HepG2 (cell line): ENCODE results near the gene GSAP. TPM values are rescaled to one million over a fixed set of nuclear protein-coding genes. Genes with fewer than 3 reads are reported as not detected.

Experiments
- ATF1 ChIP-seq: IDR thresholded peaks from 2 replicates; pipeline ENCODE4 v1.6.1; 2016; ENCODE audit warnings: mild to moderate bottlenecking, control low read depth
- CAMTA2 ChIP-seq: sonication (generic); formaldehyde crosslinking; IDR thresholded peaks from 2 replicates; pipeline ENCODE4 v1.4.0; 2020; ENCODE audit warnings: mild to moderate bottlenecking, missing genetic modification reagents, borderline replicate concordance
- CHD2 ChIP-seq: IDR thresholded peaks from 2 replicates; pipeline ENCODE4 v1.6.1; 2011; ENCODE audit warnings: low read depth, low read length, improper control_type of control experiment
- EED ChIP-seq: sonication (generic); formaldehyde crosslinking; IDR thresholded peaks from 2 replicates; pipeline ENCODE4 v1.5.0; 2020; ENCODE audit warnings: mild to moderate bottlenecking, missing genetic modification reagents
- KDM3A ChIP-seq: IDR thresholded peaks from 2 replicates; pipeline ENCODE4 v1.6.1; 2018; ENCODE audit warnings: low read depth, missing compliant biosample characterization
- MED8 ChIP-seq: sonication (generic); formaldehyde crosslinking; IDR thresholded peaks from 2 replicates; pipeline ENCODE4 v1.8.1; 2023; ENCODE audit warnings: mild to moderate bottlenecking, missing genetic modification reagents; ENCODE audit not compliant: insufficient replicate concordance
- MTA1 ChIP-seq: sonication (generic); formaldehyde crosslinking; IDR thresholded peaks from 2 replicates; pipeline ENCODE4 v1.4.0; 2020; ENCODE audit warnings: missing genetic modification reagents, mild to moderate bottlenecking, borderline replicate concordance
- NFYC ChIP-seq: IDR thresholded peaks from 2 replicates; pipeline ENCODE4 v1.6.1; 2016; ENCODE audit warnings: missing genetic modification reagents, missing compliant biosample characterization
- POGZ ChIP-seq: sonication (generic); formaldehyde crosslinking; IDR thresholded peaks from 2 replicates; pipeline ENCODE4 v1.4.0; 2020; ENCODE audit warnings: mild to moderate bottlenecking, missing genetic modification reagents
- ZBTB14 ChIP-seq: sonication (generic); formaldehyde crosslinking; IDR thresholded peaks from 2 replicates; pipeline ENCODE4 v1.4.0; 2020; ENCODE audit warnings: missing genetic modification reagents
- ZBTB7B ChIP-seq: sonication (generic); formaldehyde crosslinking; IDR thresholded peaks from 2 replicates; pipeline ENCODE4 v1.4.0; 2020; ENCODE audit warnings: missing genetic modification reagents
- ZNF224 ChIP-seq: sonication (generic); formaldehyde crosslinking; IDR thresholded peaks from 2 replicates; pipeline ENCODE4 v1.5.0; 2020; ENCODE audit warnings: mild to moderate bottlenecking, missing genetic modification reagents
- ZNF318 ChIP-seq: sonication (generic); formaldehyde crosslinking; IDR thresholded peaks from 2 replicates; pipeline ENCODE4 v1.4.0; 2020; ENCODE audit warnings: mild to moderate bottlenecking, missing genetic modification reagents
- ZNF496 ChIP-seq: sonication (generic); formaldehyde crosslinking; IDR thresholded peaks from 2 replicates; pipeline ENCODE4 v1.8.1; 2023; ENCODE audit warnings: mild to moderate bottlenecking, moderate library complexity, missing genetic modification reagents; ENCODE audit not compliant: insufficient replicate concordance
- ZNF747 ChIP-seq: sonication (generic); formaldehyde crosslinking; IDR thresholded peaks from 2 replicates; pipeline ENCODE4 v1.8.1; 2023; ENCODE audit warnings: missing genetic modification reagents, mild to moderate bottlenecking, borderline replicate concordance
- ZNF777 ChIP-seq: sonication (generic); formaldehyde crosslinking; IDR thresholded peaks from 2 replicates; pipeline ENCODE4 v1.4.0; 2020; ENCODE audit warnings: missing genetic modification reagents
- polyA plus RNA-seq, 8 experiments: library from polyadenylated mRNA; depleted of rRNA in 3 of 8; stranded (reverse) in 7 of 8; unstranded in 1 of 8; fragments of >200 nt; fragmentation: Illumina TruSeq in 4 of 8; extraction: Trizol in 4 of 8; gene quantifications; 2 replicates each; pipeline versions ENCODE4 v1.2.1 to v1.2.3, GENCODE V29; 2011 to 2016; ENCODE audit warnings: low read depth in 4 of 8, missing spikeins in 1 of 8, mixed read lengths in 1 of 8; ENCODE audit not compliant: insufficient read depth in 1 of 8
- total RNA-seq, 5 experiments: library from RNA; depleted of rRNA; stranded (reverse); fragments of >200 nt; fragmentation: Illumina TruSeq; extraction: Trizol; gene quantifications; 2 replicates each; pipeline ENCODE4 v1.2.3, GENCODE V29; 2016; ENCODE audit warnings: low read depth in 1 of 5
- TF ChIP-seq, protein P1 (sequence below): sonication (generic); formaldehyde crosslinking; IDR thresholded peaks from 2 replicates; pipeline ENCODE4 v1.5.1; 2020; ENCODE audit warnings: mild to moderate bottlenecking, moderate library complexity, missing genetic modification reagents
- TF ChIP-seq, protein P2 (sequence below): sonication (generic); formaldehyde crosslinking; IDR thresholded peaks from 2 replicates; pipeline ENCODE4 v1.4.0; 2020; ENCODE audit warnings: mild to moderate bottlenecking, missing genetic modification reagents

GSAP gene
- total and polyA plus RNA-seq, 2 of the 13 experiments (the other 11 are each of a cell fraction or from before 2014, with no cell fraction given): 34.6 to 40.6 TPM

- TF ChIP-seq, protein P1, sequence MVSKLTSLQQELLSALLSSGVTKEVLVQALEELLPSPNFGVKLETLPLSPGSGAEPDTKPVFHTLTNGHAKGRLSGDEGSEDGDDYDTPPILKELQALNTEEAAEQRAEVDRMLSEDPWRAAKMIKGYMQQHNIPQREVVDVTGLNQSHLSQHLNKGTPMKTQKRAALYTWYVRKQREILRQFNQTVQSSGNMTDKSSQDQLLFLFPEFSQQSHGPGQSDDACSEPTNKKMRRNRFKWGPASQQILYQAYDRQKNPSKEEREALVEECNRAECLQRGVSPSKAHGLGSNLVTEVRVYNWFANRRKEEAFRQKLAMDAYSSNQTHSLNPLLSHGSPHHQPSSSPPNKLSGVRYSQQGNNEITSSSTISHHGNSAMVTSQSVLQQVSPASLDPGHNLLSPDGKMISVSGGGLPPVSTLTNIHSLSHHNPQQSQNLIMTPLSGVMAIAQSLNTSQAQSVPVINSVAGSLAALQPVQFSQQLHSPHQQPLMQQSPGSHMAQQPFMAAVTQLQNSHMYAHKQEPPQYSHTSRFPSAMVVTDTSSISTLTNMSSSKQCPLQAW: 0 out of 2 replicates have a peak, but pooled peaks have one; percentile 23
- no peak for TF ChIP-seq CAMTA2 (CRISPR knock-in tag)
- TF ChIP-seq KDM3A (CRISPR knock-in tag): no peak
- TF ChIP-seq ZBTB14: no peak; the same call in 1 of the 2 replicates
- peak; percentile 88 for TF ChIP-seq ZNF747
- TF ChIP-seq ZNF777 (CRISPR knock-in tag): peak; percentile 67; the same call in 1 of the 2 replicates
- no peak for TF ChIP-seq MED8 (CRISPR knock-in tag)
- peak; percentile 22; the same call in 1 of the 2 replicates for TF ChIP-seq MTA1
- TF ChIP-seq EED: peak; percentile 21; the same call in 1 of the 2 replicates
- no peak for TF ChIP-seq NFYC (CRISPR knock-in tag)
- no peak for TF ChIP-seq ZNF224 (CRISPR knock-in tag)
- 0 out of 2 replicates have a peak, but pooled peaks have one; percentile 61 for TF ChIP-seq ZBTB7B (CRISPR knock-in tag)
- TF ChIP-seq ZNF318 (CRISPR knock-in tag): no peak; the same call in 1 of the 2 replicates
- TF ChIP-seq, protein P2, sequence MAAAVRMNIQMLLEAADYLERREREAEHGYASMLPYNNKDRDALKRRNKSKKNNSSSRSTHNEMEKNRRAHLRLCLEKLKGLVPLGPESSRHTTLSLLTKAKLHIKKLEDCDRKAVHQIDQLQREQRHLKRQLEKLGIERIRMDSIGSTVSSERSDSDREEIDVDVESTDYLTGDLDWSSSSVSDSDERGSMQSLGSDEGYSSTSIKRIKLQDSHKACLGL (CRISPR knock-in tag): peak; percentile 39
- TF ChIP-seq ATF1 (CRISPR knock-in tag): no peak
- no peak for TF ChIP-seq ZNF496 (CRISPR knock-in tag)
- TF ChIP-seq CHD2: no peak
- TF ChIP-seq POGZ (CRISPR knock-in tag): no peak
These were observed at the start of gene GSAP (continued) for GRCh38 chr7:77415823-77416620.
